GM12891 (cell line): Measurements from ENCODE around the gene TENT5C.

ENCODE experiments used
- POLR2A ChIP-seq: IDR thresholded peaks from 2 replicates; pipeline ENCODE4 v1.6.1; 2011; ENCODE audit warnings: low read depth, low read length, control low read depth
- SPI1 ChIP-seq: IDR thresholded peaks from 2 replicates; pipeline ENCODE4 v1.6.1; 2011; ENCODE audit warnings: low read depth, low read length, control low read depth
- TAF1 ChIP-seq: IDR thresholded peaks from 2 replicates; pipeline ENCODE4 v1.6.1; 2011; ENCODE audit warnings: low read depth, low read length, control low read depth

- TF ChIP-seq TAF1, result no peak
- TF ChIP-seq POLR2A, result no peak
- TF ChIP-seq SPI1, result no peak
These were observed 41.4 kb upstream of the TENT5C start for GRCh38 chr1:117564227-117565075.
